RPMI8226 (cell line): Measurements from ENCODE around the gene SSX2B.
"Not testable (repeated sequence)": the region's sequence is repeated elsewhere in the genome, so short reads cannot be mapped to it uniquely, and the experiment has no call there.

Source experiments
- DNase-seq: peaks from one replicate; pipeline ENCODE4 v3.0.0-alpha.2; 2015

SSX2B gene

GRCh38 chrX:52750952-52751351 lies at the start of gene SSX2B:
TSS of gene SSX2B (plus strand) at chrX:52751252. CDS start at chrX:52752681, 1,429 bp downstream.
- not testable (repeated sequence) for DNase-seq

GRCh38 chrX:52707078-52707477 lies 44.0 kb upstream of the SSX2B start, which contains the start of gene SSX2:
TSS of gene SSX2 (minus strand) at chrX:52707178. CDS start at chrX:52705749, 1,429 bp downstream.
- not testable (repeated sequence) for DNase-seq

- DNase-seq, result not testable (repeated sequence)
Measured at GRCh38 chrX:52765983-52766382, 14.9 kb downstream of the SSX2B start.

DNA sequence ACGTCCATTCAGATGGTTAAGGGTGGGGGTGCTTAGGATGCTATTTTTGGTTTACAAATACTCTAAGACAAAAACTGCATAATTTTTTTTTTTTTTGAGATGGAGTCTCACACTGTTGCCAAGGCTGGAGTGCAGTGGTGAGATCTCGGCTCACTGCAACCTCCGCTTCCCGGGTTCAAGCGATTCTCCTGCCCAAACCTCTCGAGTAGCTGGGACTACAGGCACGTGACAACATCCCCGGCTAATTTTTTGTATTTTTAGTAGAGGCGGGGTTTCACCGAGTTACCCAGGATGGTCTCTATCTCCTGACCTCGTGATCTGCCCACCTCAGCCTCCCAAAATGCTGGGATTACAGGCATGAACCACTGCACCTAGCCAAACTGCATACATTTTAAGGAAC lies 22.5 kb downstream of the SSX2B start:
- not testable (repeated sequence) for DNase-seq

- not testable (repeated sequence) for DNase-seq
Measured at GRCh38 chrX:52797327-52797726, 46.3 kb downstream of the SSX2B start, which contains the start of gene SPANXN5. TSS of gene SPANXN5 (minus strand) at chrX:52797427. CDS start at chrX:52797348, 79 bp downstream.

- DNase-seq, result not testable (repeated sequence)
Measured at GRCh38 chrX:52804876-52805275, 53.8 kb downstream of the SSX2B start.
